HEK293T (cell line): ENCODE measurements around the gene POLR1G.

Experiments used
- CTCF ChIA-PET: fragments of 350-600 bp; formaldehyde crosslinking; extraction: SDS; loops from one replicate; lab custom pipeline; 2021; ENCODE audit warnings: antibody characterized with exemption, inconsistent platforms; lab: Yijun Ruan, JAX
- POLR2A ChIA-PET: fragments of 350-600 bp; formaldehyde crosslinking; extraction: SDS; loops from one replicate; lab custom pipeline; 2020; ENCODE audit warnings: antibody characterized with exemption, inconsistent platforms; lab: Yijun Ruan, JAX
- DNase-seq: peaks from one replicate; pipeline ENCODE4 v3.0.0; 2012; ENCODE audit warnings: mixed read lengths; ENCODE audit errors: extremely low spot score
- ELF4 ChIP-seq: fragments of 450-650 bp; IDR thresholded peaks from 2 replicates; pipeline ENCODE4 v1.6.1; 2017; ENCODE audit warnings: antibody characterized with exemption
- FOXK2 ChIP-seq: fragments of 450-650 bp; IDR thresholded peaks from 2 replicates; pipeline ENCODE4 v1.6.1; 2016; ENCODE audit warnings: mild to moderate bottlenecking
- FOXM1 ChIP-seq: fragments of 450-650 bp; IDR thresholded peaks from 2 replicates; pipeline ENCODE4 v1.6.1; 2017; ENCODE audit warnings: mild to moderate bottlenecking, borderline replicate concordance
- HDGF ChIP-seq: fragments of 450-650 bp; IDR thresholded peaks from 2 replicates; pipeline ENCODE4 v1.6.1; 2017; ENCODE audit warnings: antibody characterized with exemption, borderline replicate concordance
- L3MBTL2 ChIP-seq: fragments of 450-650 bp; conservative IDR thresholded peaks from 2 replicates; pipeline ENCODE4 v1.6.1; 2016; ENCODE audit warnings: mild to moderate bottlenecking
- LEF1 ChIP-seq: fragments of 450-650 bp; IDR thresholded peaks from 2 replicates; pipeline ENCODE4 v1.6.1; 2017; ENCODE audit warnings: mild to moderate bottlenecking, borderline replicate concordance
- ZNF384 ChIP-seq: fragments of 450-650 bp; IDR thresholded peaks from 2 replicates; pipeline ENCODE4 v1.6.1; 2016

POLR1G gene

GRCh38 chr19:45456500-45456815 is 50.0 kb downstream of the POLR1G start:
- TF ChIP-seq ELF4: no peak
- no peak for TF ChIP-seq FOXK2
- no peak for TF ChIP-seq LEF1
- no peak for TF ChIP-seq L3MBTL2
- TF ChIP-seq HDGF: no peak
- TF ChIP-seq FOXM1: no peak
- CTCF ChIA-PET: interaction anchor here (0.7 kb wide), 1 partner anchor 54 kb away, joined by 6 read pairs; no protein-coding TSS in a partner anchor
- POLR2A ChIA-PET: interaction anchor here (1.0 to 1.2 kb wide), 2 partner anchors 11 to 17 kb away, joined by 3 to 4 read pairs; partner anchors contain the start of gene FOSB
- no peak for DNase-seq

DNA sequence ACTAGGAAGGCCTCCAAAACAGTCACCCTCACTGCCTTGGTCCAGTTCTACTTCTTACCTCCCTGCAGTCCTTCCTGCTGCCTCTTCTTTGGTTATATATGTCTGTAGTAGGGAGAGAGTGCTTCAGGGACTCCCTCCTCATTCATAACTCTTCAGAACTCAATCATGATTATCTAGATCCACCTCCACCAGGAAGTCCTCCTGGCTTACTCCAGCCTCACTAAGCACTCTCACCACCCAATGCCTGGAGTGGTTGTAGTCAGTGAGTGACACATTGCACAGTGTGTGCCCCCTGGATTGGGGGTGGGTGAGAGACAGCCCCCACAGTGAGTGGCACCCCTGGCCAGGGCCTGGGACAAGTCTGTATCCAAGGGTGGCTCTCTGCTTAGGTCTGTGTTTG is 51.3 kb downstream of the POLR1G start:
- no peak for DNase-seq
- ChIA-PET CTCF (no interaction called here), POLR2A (no interaction called here)
- TF ChIP-seq ZNF384: no peak
